Activated CD8-positive, alpha-beta memory T cell treated with anti-CD3 and anti-CD28 coated beads, Interleukin-2, amount 10 ng/mL, durations not matched to agents 7 days and 5 days (primary cell): ENCODE results near the gene TRIM24. TPM values are rescaled to one million over a fixed set of nuclear protein-coding genes. Genes with fewer than 3 reads are reported as not detected.

Source experiments
- ATAC-seq: fragments of 150-1000 bp; cut with Tn5 transposase; one replicate; pipeline ENCODE4 v1.10.0; 2021; ENCODE audit warnings: moderate library complexity
- CTCF ChIA-PET: fragments of 350-600 bp; sonication (Branson Sonifier 250); formaldehyde crosslinking; loops from one replicate; lab custom pipeline; 2021; ENCODE audit warnings: antibody characterized with exemption; lab: Charles Lee
- DNase-seq: peaks from one replicate; pipeline ENCODE4 v3.0.0-alpha.2; 2020
- H3K27ac Mint-ChIP-seq: one replicate; pipeline ENCODE4 v1.8.0; 2021; ENCODE audit warnings: mild to moderate bottlenecking, mixed read lengths
- H3K27me3 Mint-ChIP-seq: one replicate; pipeline ENCODE4 v1.8.0; 2021; ENCODE audit warnings: mixed read lengths
- H3K36me3 Mint-ChIP-seq: one replicate; pipeline ENCODE4 v1.8.0; 2021; ENCODE audit warnings: mild to moderate bottlenecking, mixed read lengths
- H3K4me1 Mint-ChIP-seq: one replicate; pipeline ENCODE4 v1.8.0; 2021; ENCODE audit warnings: mixed read lengths
- H3K4me3 Mint-ChIP-seq: one replicate; pipeline ENCODE4 v1.8.0; 2021; ENCODE audit warnings: mild to moderate bottlenecking, moderate library complexity, mixed read lengths
- H3K9me3 Mint-ChIP-seq: one replicate; pipeline ENCODE4 v1.8.0; 2022; ENCODE audit warnings: low read depth, mixed read lengths
- total RNA-seq, 2 experiments: library from RNA; stranded (reverse); gene quantifications; one replicate each; pipeline ENCODE4 v1.2.3, GENCODE V29; 2021

TRIM24 gene
- total RNA-seq, 2 experiments from 2014 or later, result 17.7 to 20.2 TPM

GRCh38 chr7:138543739-138544138 is 83.7 kb downstream of the TRIM24 start:
- no peaks in the 10 kb centered on the region for H3K27me3 Mint-ChIP-seq
- no peak overlapping the region for H3K4me3 Mint-ChIP-seq
- H3K4me1 Mint-ChIP-seq, result peaks cover 11% of the 10 kb centered on the region
- H3K27ac Mint-ChIP-seq, result no peak overlapping the region
- CTCF ChIA-PET, result no interaction called here
- H3K9me3 Mint-ChIP-seq, result peaks cover 14% of the 10 kb centered on the region
- DNase-seq (no peak), ATAC-seq (no peak)
- peaks cover 67% of the 10 kb centered on the region for H3K36me3 Mint-ChIP-seq

GRCh38 chr7:138545123-138545522 is 85.1 kb downstream of the TRIM24 start:
- no peaks in the 10 kb centered on the region for H3K27me3 Mint-ChIP-seq
- ATAC-seq, result no peak
- peaks cover 15% of the 10 kb centered on the region for H3K9me3 Mint-ChIP-seq
- CTCF ChIA-PET, result no interaction called here
- peaks cover 16% of the 10 kb centered on the region for H3K4me1 Mint-ChIP-seq
- no peak overlapping the region for H3K27ac Mint-ChIP-seq
- H3K36me3 Mint-ChIP-seq, result peaks cover 65% of the 10 kb centered on the region
- no peak for DNase-seq
- H3K4me3 Mint-ChIP-seq, result no peak overlapping the region

- Mint-ChIP-seq H3K36me3 (peaks cover 66% of the 10 kb centered on the region), H3K4me3 (no peak overlapping the region), H3K27me3 (no peaks in the 10 kb centered on the region), H3K27ac (no peak overlapping the region), H3K4me1 (peaks cover 16% of the 10 kb centered on the region), H3K9me3 (peaks cover 13% of the 10 kb centered on the region)
- no peak for ATAC-seq
- no peak for DNase-seq
- CTCF ChIA-PET, result no interaction called here
Measured at GRCh38 chr7:138546064-138546619, 86.1 kb downstream of the TRIM24 start.

GRCh38 chr7:138546829-138547228 is 86.8 kb downstream of the TRIM24 start:
- H3K4me1 Mint-ChIP-seq, result peaks cover 12% of the 10 kb centered on the region
- H3K27ac Mint-ChIP-seq, result no peak overlapping the region
- no peak for DNase-seq
- CTCF ChIA-PET, result no interaction called here
- peaks cover 61% of the 10 kb centered on the region for H3K36me3 Mint-ChIP-seq
- no peak overlapping the region for H3K4me3 Mint-ChIP-seq
- peaks cover 13% of the 10 kb centered on the region for H3K9me3 Mint-ChIP-seq
- no peak for ATAC-seq
- no peaks in the 10 kb centered on the region for H3K27me3 Mint-ChIP-seq

GRCh38 chr7:138549082-138549481 is 89.0 kb downstream of the TRIM24 start:
- CTCF ChIA-PET, result no interaction called here
- Mint-ChIP-seq H3K27me3 (no peaks in the 10 kb centered on the region), H3K36me3 (peaks cover 69% of the 10 kb centered on the region), H3K9me3 (peaks cover 13% of the 10 kb centered on the region), H3K4me3 (no peak overlapping the region), H3K4me1 (peaks cover 5% of the 10 kb centered on the region), H3K27ac (no peak overlapping the region)
- DNase-seq (no peak), ATAC-seq (no peak)

- Mint-ChIP-seq H3K36me3 (peaks cover 70% of the 10 kb centered on the region), H3K9me3 (peaks cover 7% of the 10 kb centered on the region), H3K4me3 (no peak overlapping the region), H3K27me3 (no peaks in the 10 kb centered on the region), H3K27ac (no peak overlapping the region), H3K4me1 (peaks cover 5% of the 10 kb centered on the region)
- ATAC-seq (no peak), DNase-seq (no peak)
- CTCF ChIA-PET, result no interaction called here
Measured at GRCh38 chr7:138550337-138550736, 90.3 kb downstream of the TRIM24 start.

- CTCF ChIA-PET, result no interaction called here
- H3K4me1 Mint-ChIP-seq, result peaks cover 5% of the 10 kb centered on the region
- no peak overlapping the region for H3K4me3 Mint-ChIP-seq
- H3K27ac Mint-ChIP-seq, result no peak overlapping the region
- peaks cover 10% of the 10 kb centered on the region for H3K9me3 Mint-ChIP-seq
- ATAC-seq (no peak), DNase-seq (no peak)
- no peaks in the 10 kb centered on the region for H3K27me3 Mint-ChIP-seq
- H3K36me3 Mint-ChIP-seq, result peaks cover 69% of the 10 kb centered on the region
Measured at GRCh38 chr7:138551102-138551501, 91.0 kb downstream of the TRIM24 start.

GRCh38 chr7:138553805-138554204 is 93.7 kb downstream of the TRIM24 start:
- no peak overlapping the region for H3K4me3 Mint-ChIP-seq
- CTCF ChIA-PET, result interaction anchor here (1.1 kb wide), 1 partner anchor 12 kb away, joined by 4 read pairs; no protein-coding TSS in a partner anchor
- DNase-seq, result no peak
- peaks cover 18% of the 10 kb centered on the region for H3K9me3 Mint-ChIP-seq
- no peak overlapping the region for H3K27ac Mint-ChIP-seq
- no peak for ATAC-seq
- no peaks in the 10 kb centered on the region for H3K27me3 Mint-ChIP-seq
- H3K4me1 Mint-ChIP-seq, result peaks cover 5% of the 10 kb centered on the region
- H3K36me3 Mint-ChIP-seq, result peaks cover 79% of the 10 kb centered on the region

- no peak overlapping the region for H3K27ac Mint-ChIP-seq
- H3K27me3 Mint-ChIP-seq, result no peaks in the 10 kb centered on the region
- DNase-seq, result no peak
- ATAC-seq, result no peak
- peaks cover 18% of the 10 kb centered on the region for H3K9me3 Mint-ChIP-seq
- H3K36me3 Mint-ChIP-seq, result peaks cover 81% of the 10 kb centered on the region
- H3K4me1 Mint-ChIP-seq, result peaks cover 1% of the 10 kb centered on the region
- CTCF ChIA-PET, result interaction anchor here (1.1 kb wide), 1 partner anchor 13 kb away, joined by 4 read pairs; no protein-coding TSS in a partner anchor
- H3K4me3 Mint-ChIP-seq, result no peak overlapping the region
Measured at GRCh38 chr7:138554674-138555073, 94.6 kb downstream of the TRIM24 start.

- Mint-ChIP-seq H3K4me1 (no peaks in the 10 kb centered on the region), H3K27ac (no peak overlapping the region), H3K27me3 (no peaks in the 10 kb centered on the region), H3K4me3 (no peak overlapping the region), H3K9me3 (peaks cover 16% of the 10 kb centered on the region), H3K36me3 (peaks cover 84% of the 10 kb centered on the region)
- DNase-seq, result no peak
- CTCF ChIA-PET, result no interaction called here
- no peak for ATAC-seq
Measured at GRCh38 chr7:138555684-138556083, 95.6 kb downstream of the TRIM24 start.

- Mint-ChIP-seq H3K9me3 (peaks cover 16% of the 10 kb centered on the region), H3K4me3 (no peak overlapping the region), H3K4me1 (no peaks in the 10 kb centered on the region), H3K27ac (no peak overlapping the region), H3K27me3 (no peaks in the 10 kb centered on the region), H3K36me3 (peaks cover 85% of the 10 kb centered on the region)
- CTCF ChIA-PET, result no interaction called here
- ATAC-seq, result no peak
- no peak for DNase-seq
Measured at GRCh38 chr7:138556771-138557484, 96.9 kb downstream of the TRIM24 start.

- Mint-ChIP-seq H3K36me3 (peaks cover 90% of the 10 kb centered on the region), H3K4me1 (no peaks in the 10 kb centered on the region), H3K4me3 (no peak overlapping the region), H3K27me3 (no peaks in the 10 kb centered on the region), H3K27ac (no peak overlapping the region), H3K9me3 (peaks cover 20% of the 10 kb centered on the region)
- no peak for ATAC-seq
- CTCF ChIA-PET, result no interaction called here
- no peak for DNase-seq
Measured at GRCh38 chr7:138559448-138559847, 99.4 kb downstream of the TRIM24 start.

- no peak overlapping the region for H3K27ac Mint-ChIP-seq
- DNase-seq (no peak), ATAC-seq (no peak)
- peaks cover 82% of the 10 kb centered on the region for H3K36me3 Mint-ChIP-seq
- H3K4me1 Mint-ChIP-seq, result no peaks in the 10 kb centered on the region
- H3K27me3 Mint-ChIP-seq, result no peaks in the 10 kb centered on the region
- H3K9me3 Mint-ChIP-seq, result peaks cover 15% of the 10 kb centered on the region
- no peak overlapping the region for H3K4me3 Mint-ChIP-seq
- CTCF ChIA-PET, result no interaction called here
Measured at GRCh38 chr7:138563808-138564207, 103.7 kb downstream of the TRIM24 start.

- H3K27me3 Mint-ChIP-seq, result no peaks in the 10 kb centered on the region
- H3K9me3 Mint-ChIP-seq, result peaks cover 15% of the 10 kb centered on the region
- no peaks in the 10 kb centered on the region for H3K4me1 Mint-ChIP-seq
- DNase-seq (no peak), ATAC-seq (no peak)
- no peak overlapping the region for H3K27ac Mint-ChIP-seq
- H3K36me3 Mint-ChIP-seq, result peaks cover 82% of the 10 kb centered on the region
- CTCF ChIA-PET, result no interaction called here
- H3K4me3 Mint-ChIP-seq, result no peak overlapping the region
Measured at GRCh38 chr7:138564365-138564764, 104.3 kb downstream of the TRIM24 start.
